Measurements from ENCODE around the gene MEOX1.

DNA sequence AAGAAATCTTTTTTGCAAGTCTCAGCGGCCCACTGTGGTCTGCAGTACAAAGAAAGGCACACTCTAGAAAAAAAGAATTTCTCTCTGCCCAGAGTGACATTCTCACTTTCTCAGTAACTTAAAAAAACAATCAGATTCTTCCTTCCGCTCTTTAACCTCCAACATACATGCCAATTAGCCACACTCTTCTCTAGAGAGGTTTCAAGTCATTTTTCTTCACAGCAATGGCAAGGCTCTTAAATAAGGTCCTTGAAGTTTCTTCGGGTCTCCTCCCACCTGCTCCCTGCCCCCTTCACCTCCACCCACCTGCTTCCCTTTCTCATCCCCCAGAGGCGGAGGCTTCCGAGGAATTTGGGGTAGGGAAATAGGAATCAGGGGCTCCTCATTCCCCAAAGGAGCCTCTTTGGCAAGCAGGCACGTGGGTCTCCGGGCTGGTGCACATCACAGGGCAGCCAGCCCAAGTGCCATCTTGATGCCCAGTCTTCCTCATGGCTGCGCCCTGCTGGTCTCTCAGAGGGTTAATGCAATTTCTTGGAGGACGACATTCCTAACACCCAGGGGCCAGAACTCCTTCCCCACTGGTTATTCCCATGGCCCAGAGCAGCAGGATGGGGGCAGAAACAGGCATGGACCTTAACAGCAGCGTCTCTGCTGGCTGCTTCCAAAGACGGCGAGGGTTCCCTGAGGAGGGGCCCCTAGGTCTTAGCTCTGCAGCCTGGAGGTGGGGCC is 855 bp upstream of the MEOX1 start:
- TF ChIP-seq, protein P1, sequence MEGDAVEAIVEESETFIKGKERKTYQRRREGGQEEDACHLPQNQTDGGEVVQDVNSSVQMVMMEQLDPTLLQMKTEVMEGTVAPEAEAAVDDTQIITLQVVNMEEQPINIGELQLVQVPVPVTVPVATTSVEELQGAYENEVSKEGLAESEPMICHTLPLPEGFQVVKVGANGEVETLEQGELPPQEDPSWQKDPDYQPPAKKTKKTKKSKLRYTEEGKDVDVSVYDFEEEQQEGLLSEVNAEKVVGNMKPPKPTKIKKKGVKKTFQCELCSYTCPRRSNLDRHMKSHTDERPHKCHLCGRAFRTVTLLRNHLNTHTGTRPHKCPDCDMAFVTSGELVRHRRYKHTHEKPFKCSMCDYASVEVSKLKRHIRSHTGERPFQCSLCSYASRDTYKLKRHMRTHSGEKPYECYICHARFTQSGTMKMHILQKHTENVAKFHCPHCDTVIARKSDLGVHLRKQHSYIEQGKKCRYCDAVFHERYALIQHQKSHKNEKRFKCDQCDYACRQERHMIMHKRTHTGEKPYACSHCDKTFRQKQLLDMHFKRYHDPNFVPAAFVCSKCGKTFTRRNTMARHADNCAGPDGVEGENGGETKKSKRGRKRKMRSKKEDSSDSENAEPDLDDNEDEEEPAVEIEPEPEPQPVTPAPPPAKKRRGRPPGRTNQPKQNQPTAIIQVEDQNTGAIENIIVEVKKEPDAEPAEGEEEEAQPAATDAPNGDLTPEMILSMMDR (conservative IDR thresholded peaks at IDR 0.05; ENCODE audit: low read depth, low read length), result no peak
- no peak for TF ChIP-seq EZH2 (IDR thresholded peaks at IDR 0.05; ENCODE audit: low read length, unreplicated experiment)
- no peak for TF ChIP-seq EZH2phosphoT487 (IDR thresholded peaks at IDR 0.05; ENCODE audit: borderline replicate concordance, low read length)

All from PC-3 (cell line).